IPS-18c (cell line): Measurements from ENCODE around the gene PLBD1.

Experiments
- H3K4me3 ChIP-seq: 2 replicates; pipeline ENCODE4 v1.7.0; 2013; ENCODE audit warnings: low read depth, mild to moderate bottlenecking, low read length, moderate library complexity; ENCODE audit not compliant: insufficient read depth
- H3K9me3 ChIP-seq: one replicate; pipeline ENCODE4 v1.6.1; 2013; ENCODE audit warnings: mild to moderate bottlenecking, low read length, moderate library complexity; ENCODE audit not compliant: control insufficient read depth, insufficient read depth

PLBD1 gene

GRCh38 chr12:14567351-14568162 lies at the start of gene PLBD1:
PLBD1 (minus strand) TSS chr12:14567883; CDS start chr12:14567696, 187 bp downstream.
- peak within 1 kb of the TSS; percentile 55 for H3K4me3 ChIP-seq
- no peaks in the 10 kb centered on the region for H3K9me3 ChIP-seq

GRCh38 chr12:14614704-14615121 lies 47.0 kb upstream of the PLBD1 start:
- Histone ChIP-seq H3K4me3 (no peak overlapping the region), H3K9me3 (no peaks in the 10 kb centered on the region)

- Histone ChIP-seq H3K4me3 (no peak overlapping the region), H3K9me3 (no peaks in the 10 kb centered on the region)
Measured at GRCh38 chr12:14613718-14614117, 46.0 kb upstream of the PLBD1 start.

GRCh38 chr12:14612898-14613445 lies 45.3 kb upstream of the PLBD1 start:
- no peak overlapping the region for H3K4me3 ChIP-seq
- H3K9me3 ChIP-seq: no peaks in the 10 kb centered on the region

GRCh38 chr12:14612250-14612649 lies 44.6 kb upstream of the PLBD1 start:
- Histone ChIP-seq H3K9me3 (no peaks in the 10 kb centered on the region), H3K4me3 (no peak overlapping the region)

GRCh38 chr12:14611640-14612203 lies 44.0 kb upstream of the PLBD1 start:
- H3K9me3 ChIP-seq: no peaks in the 10 kb centered on the region

GRCh38 chr12:14607568-14607967 lies 39.9 kb upstream of the PLBD1 start:
- no peak overlapping the region for H3K4me3 ChIP-seq
- H3K9me3 ChIP-seq: no peaks in the 10 kb centered on the region

More at GRCh38 chr12:14611640-14612203, 44.0 kb upstream of the PLBD1 start:
- no peak overlapping the region for H3K4me3 ChIP-seq

- Histone ChIP-seq H3K9me3 (no peaks in the 10 kb centered on the region), H3K4me3 (no peak overlapping the region)
Measured at GRCh38 chr12:14605401-14605989, 37.8 kb upstream of the PLBD1 start.

- Histone ChIP-seq H3K9me3 (no peaks in the 10 kb centered on the region), H3K4me3 (no peak overlapping the region)
Measured at GRCh38 chr12:14601692-14602478, 34.2 kb upstream of the PLBD1 start.

GRCh38 chr12:14597480-14597879 lies 29.8 kb upstream of the PLBD1 start:
- H3K4me3 ChIP-seq: no peak overlapping the region
- H3K9me3 ChIP-seq: peaks cover 2% of the 10 kb centered on the region

- H3K4me3 ChIP-seq: no peak overlapping the region
- peaks cover 2% of the 10 kb centered on the region for H3K9me3 ChIP-seq
Measured at GRCh38 chr12:14591719-14592118, 24.0 kb upstream of the PLBD1 start.

GRCh38 chr12:14589169-14590004 lies 21.7 kb upstream of the PLBD1 start:
- Histone ChIP-seq H3K9me3 (peaks cover 2% of the 10 kb centered on the region), H3K4me3 (no peak overlapping the region)

- no peak overlapping the region for H3K4me3 ChIP-seq
- H3K9me3 ChIP-seq: peaks cover 2% of the 10 kb centered on the region
Measured at GRCh38 chr12:14588571-14588970, 20.9 kb upstream of the PLBD1 start.

- no peak overlapping the region for H3K4me3 ChIP-seq
- H3K9me3 ChIP-seq: no peaks in the 10 kb centered on the region
Measured at GRCh38 chr12:14578646-14579045, 11.0 kb upstream of the PLBD1 start.

GRCh38 chr12:14577344-14577743 lies 9.7 kb upstream of the PLBD1 start:
- Histone ChIP-seq H3K9me3 (no peaks in the 10 kb centered on the region), H3K4me3 (no peak overlapping the region)

GRCh38 chr12:14576896-14577295 lies 9.2 kb upstream of the PLBD1 start:
- Histone ChIP-seq H3K9me3 (no peaks in the 10 kb centered on the region), H3K4me3 (no peak overlapping the region)
